Activated CD8-positive, alpha-beta memory T cell treated with anti-CD3 and anti-CD28 coated beads, Interleukin-2, amount 50 U/mL, for 48 hours (primary cell): ENCODE measurements around the gene KRTAP4-12.
"Not testable (repeated sequence)": the region's sequence is repeated elsewhere in the genome, so short reads cannot be mapped to it uniquely, and the experiment has no call there.

Source experiments
- DNase-seq: peaks from one replicate; pipeline ENCODE4 v3.0.0-alpha.2; 2020

KRTAP4-12 gene

GRCh38 chr17:41123991-41124371, at the start of gene KRTAP4-12:
Gene KRTAP4-12 (minus strand): TSS chr17:41124182. CDS start chr17:41124122, 60 bp downstream.
- DNase-seq: not testable (repeated sequence)

- no peak for DNase-seq
These were observed 47.9 kb upstream of the KRTAP4-12 start for GRCh38 chr17:41171886-41172285.

- no peak for DNase-seq
These were observed 44.1 kb upstream of the KRTAP4-12 start, which contains the start of gene KRTAP4-3 for GRCh38 chr17:41168121-41168520. Gene KRTAP4-3 (minus strand): TSS chr17:41168221. CDS start chr17:41168172, 49 bp downstream.

- DNase-seq: no peak
These were observed 43.6 kb upstream of the KRTAP4-12 start for GRCh38 chr17:41167561-41167960.

GRCh38 chr17:41163828-41164227, 39.8 kb upstream of the KRTAP4-12 start:
- no peak for DNase-seq

GRCh38 chr17:41160648-41161047, 36.7 kb upstream of the KRTAP4-12 start, which contains the start of gene KRTAP4-4:
Gene KRTAP4-4 (minus strand): TSS chr17:41160748. CDS start chr17:41160691, 57 bp downstream.
- DNase-seq: no peak

- not testable (repeated sequence) for DNase-seq
These were observed 36.2 kb upstream of the KRTAP4-12 start for GRCh38 chr17:41160190-41160589.

GRCh38 chr17:41153856-41154255, 29.9 kb upstream of the KRTAP4-12 start:
- DNase-seq: no peak

- no peak for DNase-seq
These were observed 27.5 kb upstream of the KRTAP4-12 start for GRCh38 chr17:41151525-41151924.

- DNase-seq: no peak
These were observed 26.0 kb upstream of the KRTAP4-12 start for GRCh38 chr17:41150026-41150425.

- no peak for DNase-seq
These were observed 25.6 kb upstream of the KRTAP4-12 start, which contains the start of gene KRTAP4-5 for GRCh38 chr17:41149652-41149985. Gene KRTAP4-5 (minus strand): TSS chr17:41149825. CDS start chr17:41149767, 58 bp downstream.

GRCh38 chr17:41148971-41149651, 25.1 kb upstream of the KRTAP4-12 start:
- not testable (repeated sequence) for DNase-seq

- DNase-seq: no peak
These were observed 23.7 kb upstream of the KRTAP4-12 start for GRCh38 chr17:41147531-41148204.

- DNase-seq: no peak
These were observed 21.3 kb upstream of the KRTAP4-12 start for GRCh38 chr17:41145261-41145660.

GRCh38 chr17:41144846-41145245, 20.9 kb upstream of the KRTAP4-12 start:
- DNase-seq: no peak

- no peak for DNase-seq
These were observed 17.4 kb upstream of the KRTAP4-12 start for GRCh38 chr17:41141361-41141760.

GRCh38 chr17:41140360-41141131, 16.6 kb upstream of the KRTAP4-12 start, which contains the start of gene KRTAP4-6:
Gene KRTAP4-6 (minus strand): TSS chr17:41140544. CDS start chr17:41140487, 57 bp downstream.
- DNase-seq: no peak

- not testable (repeated sequence) for DNase-seq
These were observed 15.9 kb upstream of the KRTAP4-12 start for GRCh38 chr17:41139865-41140264.

GRCh38 chr17:41133880-41134735, 10.1 kb upstream of the KRTAP4-12 start:
- DNase-seq: no peak

- no peak for DNase-seq
These were observed 8.0 kb upstream of the KRTAP4-12 start for GRCh38 chr17:41131979-41132378.

- no peak for DNase-seq
These were observed 3.4 kb upstream of the KRTAP4-12 start for GRCh38 chr17:41127371-41127770.

GRCh38 chr17:41126412-41126811, 2.4 kb upstream of the KRTAP4-12 start:
- DNase-seq: no peak
